Erythroblast (primary cell): ENCODE results near the gene CPOX.

Source experiments
- GATA1 ChIP-seq: IDR thresholded peaks from 2 replicates; pipeline ENCODE4 v1.6.1; 2011; ENCODE audit warnings: low read depth, mild to moderate bottlenecking, control low read depth, low read length, moderate library complexity
- POLR2A ChIP-seq: IDR thresholded peaks from 2 replicates; pipeline ENCODE4 v1.6.1; 2011; ENCODE audit warnings: mild to moderate bottlenecking, low read length

- TF ChIP-seq POLR2A (no peak), GATA1 (no peak)
Measured at GRCh38 chr3:98554580-98554979, 38.8 kb downstream of the CPOX start.
